ENCODE measurements around the gene ADARB1.

The ADARB1 gene

DNA sequence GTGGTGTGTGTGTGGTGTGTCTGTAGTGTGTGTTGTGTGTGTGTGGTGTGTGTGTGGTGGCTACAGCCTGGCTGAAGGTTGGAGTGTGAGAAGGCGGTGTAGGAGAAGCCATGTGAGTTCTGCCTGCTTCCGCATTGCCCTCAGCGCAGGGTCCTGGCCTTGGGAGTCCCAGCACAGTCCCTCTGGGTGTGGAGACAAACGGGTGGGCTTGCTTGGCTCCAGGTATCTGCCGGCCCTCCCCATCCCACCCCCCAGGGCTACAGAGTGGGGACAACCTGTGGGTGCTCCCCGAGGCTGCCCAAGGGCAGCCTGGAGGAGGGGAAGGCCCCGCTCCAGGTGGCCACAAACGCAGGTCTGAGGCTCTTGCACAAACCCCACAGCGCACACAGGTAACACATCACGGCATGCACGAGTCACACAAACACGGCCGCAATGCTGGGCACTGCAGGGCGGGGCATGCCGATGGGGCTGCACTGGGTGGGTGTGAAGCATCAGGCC, 31.7 kb upstream of the ADARB1 start:
- Histone ChIP-seq H2AFZ (ENCODE audit: low read length) (no peak overlapping the region), H3K79me2 (ENCODE audit: insufficient read depth, low read length) (no peaks in the 10 kb centered on the region), H4K20me1 (ENCODE audit: insufficient read depth, low read length) (no peaks in the 10 kb centered on the region), H3K27ac (ENCODE audit: low read depth, low read length, poor library complexity, severe bottlenecking) (no peak overlapping the region), H3K4me1 (ENCODE audit: insufficient read depth, low read length, severe bottlenecking) (no peaks in the 10 kb centered on the region), H3F3A (ENCODE audit: insufficient read depth, low read length) (no peaks in the 10 kb centered on the region), H3K9ac (ENCODE audit: low read length) (no peak overlapping the region), H3K9me3 (ENCODE audit: low read length) (peaks cover 2% of the 10 kb centered on the region; the same call in 1 of the 2 replicates), H3K36me3 (ENCODE audit: insufficient read depth, low read length) (no peaks in the 10 kb centered on the region; the same call in 1 of the 2 replicates), H3K4me3 (ENCODE audit: low read depth, low read length, poor library complexity, severe bottlenecking) (no peak overlapping the region), H3K4me2 (ENCODE audit: low read length) (no peak overlapping the region), H3K27me3 (ENCODE audit: insufficient read depth, low read length) (no peaks in the 10 kb centered on the region), H3K9me2 (ENCODE audit: low read depth, low read length) (no peaks in the 10 kb centered on the region)
- TF ChIP-seq, protein P1, sequence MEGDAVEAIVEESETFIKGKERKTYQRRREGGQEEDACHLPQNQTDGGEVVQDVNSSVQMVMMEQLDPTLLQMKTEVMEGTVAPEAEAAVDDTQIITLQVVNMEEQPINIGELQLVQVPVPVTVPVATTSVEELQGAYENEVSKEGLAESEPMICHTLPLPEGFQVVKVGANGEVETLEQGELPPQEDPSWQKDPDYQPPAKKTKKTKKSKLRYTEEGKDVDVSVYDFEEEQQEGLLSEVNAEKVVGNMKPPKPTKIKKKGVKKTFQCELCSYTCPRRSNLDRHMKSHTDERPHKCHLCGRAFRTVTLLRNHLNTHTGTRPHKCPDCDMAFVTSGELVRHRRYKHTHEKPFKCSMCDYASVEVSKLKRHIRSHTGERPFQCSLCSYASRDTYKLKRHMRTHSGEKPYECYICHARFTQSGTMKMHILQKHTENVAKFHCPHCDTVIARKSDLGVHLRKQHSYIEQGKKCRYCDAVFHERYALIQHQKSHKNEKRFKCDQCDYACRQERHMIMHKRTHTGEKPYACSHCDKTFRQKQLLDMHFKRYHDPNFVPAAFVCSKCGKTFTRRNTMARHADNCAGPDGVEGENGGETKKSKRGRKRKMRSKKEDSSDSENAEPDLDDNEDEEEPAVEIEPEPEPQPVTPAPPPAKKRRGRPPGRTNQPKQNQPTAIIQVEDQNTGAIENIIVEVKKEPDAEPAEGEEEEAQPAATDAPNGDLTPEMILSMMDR (IDR thresholded peaks at IDR 0.05; ENCODE audit: low read length): no peak
- TF ChIP-seq EZH2 (IDR thresholded peaks at IDR 0.05; ENCODE audit: borderline replicate concordance, low read length): no peak

DNA sequence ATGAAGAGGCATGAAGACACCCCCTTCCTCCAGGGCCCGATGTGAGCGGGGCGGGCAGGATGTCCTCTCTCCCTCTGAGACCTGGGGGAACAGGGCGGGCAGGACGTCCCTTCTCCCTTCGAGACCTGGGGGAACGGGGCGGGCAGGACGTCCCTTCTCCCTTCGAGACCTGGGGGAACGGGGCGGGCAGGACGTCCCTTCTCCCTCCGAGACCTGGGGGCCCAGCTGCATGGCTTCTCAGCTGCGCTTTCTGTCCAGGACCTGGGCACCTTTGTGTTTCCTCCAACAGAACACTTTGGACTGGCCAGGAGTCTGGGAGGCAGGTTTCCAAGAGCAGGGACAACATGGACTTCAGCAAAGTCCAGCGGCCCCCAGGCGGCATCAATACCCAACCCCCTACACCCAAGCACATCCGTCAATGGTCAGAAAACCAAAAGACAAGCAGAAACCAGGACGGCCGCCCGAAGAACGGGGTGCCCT, 30.8 kb upstream of the ADARB1 start:
- Histone ChIP-seq H3K79me2 (ENCODE audit: insufficient read depth, low read length) (no peaks in the 10 kb centered on the region), H2AFZ (ENCODE audit: low read length) (no peak overlapping the region), H3K9ac (ENCODE audit: low read length) (no peak overlapping the region), H3K9me2 (ENCODE audit: low read depth, low read length) (no peaks in the 10 kb centered on the region), H4K20me1 (ENCODE audit: insufficient read depth, low read length) (no peaks in the 10 kb centered on the region), H3K27ac (ENCODE audit: low read depth, low read length, poor library complexity, severe bottlenecking) (no peak overlapping the region), H3K4me3 (ENCODE audit: low read depth, low read length, poor library complexity, severe bottlenecking) (no peak overlapping the region), H3K4me1 (ENCODE audit: insufficient read depth, low read length, severe bottlenecking) (no peaks in the 10 kb centered on the region), H3K4me2 (ENCODE audit: low read length) (no peak overlapping the region), H3K27me3 (ENCODE audit: insufficient read depth, low read length) (no peaks in the 10 kb centered on the region), H3F3A (ENCODE audit: insufficient read depth, low read length) (no peaks in the 10 kb centered on the region), H3K9me3 (ENCODE audit: low read length) (peaks cover 2% of the 10 kb centered on the region; the same call in 1 of the 2 replicates), H3K36me3 (ENCODE audit: insufficient read depth, low read length) (no peaks in the 10 kb centered on the region; the same call in 1 of the 2 replicates)
- no peak for TF ChIP-seq EZH2 (IDR thresholded peaks at IDR 0.05; ENCODE audit: borderline replicate concordance, low read length)
- TF ChIP-seq, protein P1 (IDR thresholded peaks at IDR 0.05; ENCODE audit: low read length): no peak

DNA sequence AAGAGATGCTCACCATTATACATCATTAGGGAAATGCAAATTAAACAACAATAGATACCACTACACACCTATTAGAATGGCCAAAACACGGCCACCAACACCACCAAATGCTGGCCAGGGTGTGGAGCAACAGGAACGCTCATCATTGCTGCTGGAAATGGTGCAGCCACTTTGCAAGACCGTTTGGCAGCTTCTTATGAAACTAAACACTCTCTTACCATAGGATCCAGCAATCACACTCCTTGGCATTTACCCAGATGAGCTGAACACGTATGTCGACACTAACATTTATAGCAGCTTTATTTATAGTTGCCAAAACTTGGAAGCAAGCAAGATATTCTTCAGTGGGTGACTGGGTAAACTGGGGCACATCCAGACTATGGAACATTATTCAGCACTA, 28.9 kb upstream of the ADARB1 start:
- Histone ChIP-seq H3K27ac (ENCODE audit: low read depth, low read length, poor library complexity, severe bottlenecking) (no peak overlapping the region), H3K9me3 (ENCODE audit: low read length) (peaks cover 2% of the 10 kb centered on the region; the same call in 1 of the 2 replicates), H3K4me3 (ENCODE audit: low read depth, low read length, poor library complexity, severe bottlenecking) (no peak overlapping the region), H2AFZ (ENCODE audit: low read length) (no peak overlapping the region), H3K27me3 (ENCODE audit: insufficient read depth, low read length) (no peaks in the 10 kb centered on the region; the same call in 1 of the 2 replicates), H3K79me2 (ENCODE audit: insufficient read depth, low read length) (no peaks in the 10 kb centered on the region), H3K4me2 (ENCODE audit: low read length) (no peak overlapping the region), H3K4me1 (ENCODE audit: insufficient read depth, low read length, severe bottlenecking) (no peaks in the 10 kb centered on the region), H3K36me3 (ENCODE audit: insufficient read depth, low read length) (no peaks in the 10 kb centered on the region; the same call in 1 of the 2 replicates), H3K9me2 (ENCODE audit: low read depth, low read length) (no peaks in the 10 kb centered on the region), H3K9ac (ENCODE audit: low read length) (no peak overlapping the region), H4K20me1 (ENCODE audit: insufficient read depth, low read length) (no peaks in the 10 kb centered on the region), H3F3A (ENCODE audit: insufficient read depth, low read length) (no peaks in the 10 kb centered on the region)
- no peak for TF ChIP-seq EZH2 (IDR thresholded peaks at IDR 0.05; ENCODE audit: borderline replicate concordance, low read length)
- TF ChIP-seq, protein P1 (IDR thresholded peaks at IDR 0.05; ENCODE audit: low read length): no peak

All from OCI-LY1 (cell line).